ENCODE data around the gene NCOA6.
"Not testable (repeated sequence)": the region's sequence is repeated elsewhere in the genome, so short reads cannot be mapped to it uniquely, and the experiment has no call there.

Gene NCOA6

DNA sequence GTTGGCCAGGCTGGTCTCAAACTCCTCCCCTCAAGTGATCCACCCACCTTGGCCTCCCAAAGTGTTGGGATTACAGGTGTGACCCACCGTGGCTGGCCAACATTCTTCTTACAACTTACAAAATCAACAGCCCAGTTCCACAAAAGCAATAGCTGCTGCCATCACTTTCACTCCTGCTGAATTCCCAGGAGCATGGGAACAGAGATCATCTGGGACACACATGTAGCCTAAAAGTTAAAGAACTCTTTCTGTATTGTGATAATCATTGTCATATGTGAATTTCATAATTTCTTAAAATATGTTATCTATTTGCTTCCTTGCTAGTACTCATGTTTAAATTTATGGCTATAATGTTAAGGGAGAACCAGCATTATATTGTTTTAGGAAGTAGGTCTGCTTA lies 51.7 kb downstream of the NCOA6 start:
- no peak for DNase-seq

DNA sequence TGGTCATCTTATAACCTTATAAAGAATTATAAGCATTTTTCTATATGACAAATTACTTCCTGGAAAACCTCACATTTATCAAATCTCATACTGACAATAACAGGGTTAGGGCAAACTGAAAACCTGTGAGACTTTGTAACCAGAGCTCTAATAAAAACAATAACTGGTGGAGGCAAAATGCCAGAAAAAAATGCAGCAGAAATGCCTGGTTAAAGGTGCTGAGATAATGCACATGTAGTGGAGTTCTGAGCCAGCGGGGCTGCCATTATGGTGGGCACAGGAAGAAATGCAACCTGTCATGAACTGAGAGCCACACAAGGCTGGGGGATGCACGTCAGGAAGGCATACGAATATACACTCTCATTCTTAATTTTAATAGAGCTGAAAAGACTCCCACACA lies 53.0 kb downstream of the NCOA6 start:
- DNase-seq: no peak

DNA sequence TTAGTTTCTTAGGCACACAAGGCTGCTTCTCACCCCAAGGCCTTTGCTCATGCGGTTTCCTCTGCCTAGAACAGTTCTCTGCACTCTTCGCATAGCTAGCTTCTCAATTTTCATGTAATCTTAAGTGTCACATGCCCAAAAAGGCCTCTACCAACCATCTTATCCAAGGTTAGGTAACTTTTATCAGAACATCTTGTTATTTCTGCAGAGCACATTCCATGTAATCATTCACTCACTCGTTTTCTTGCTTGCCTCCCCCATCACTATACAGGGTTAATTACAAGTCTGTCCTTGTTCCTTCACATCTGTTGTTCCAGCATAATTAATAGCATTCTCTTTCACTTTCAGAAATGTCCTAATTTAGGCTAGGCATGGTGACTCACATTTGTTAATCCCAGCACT lies 53.8 kb downstream of the NCOA6 start:
- DNase-seq: no peak

DNA sequence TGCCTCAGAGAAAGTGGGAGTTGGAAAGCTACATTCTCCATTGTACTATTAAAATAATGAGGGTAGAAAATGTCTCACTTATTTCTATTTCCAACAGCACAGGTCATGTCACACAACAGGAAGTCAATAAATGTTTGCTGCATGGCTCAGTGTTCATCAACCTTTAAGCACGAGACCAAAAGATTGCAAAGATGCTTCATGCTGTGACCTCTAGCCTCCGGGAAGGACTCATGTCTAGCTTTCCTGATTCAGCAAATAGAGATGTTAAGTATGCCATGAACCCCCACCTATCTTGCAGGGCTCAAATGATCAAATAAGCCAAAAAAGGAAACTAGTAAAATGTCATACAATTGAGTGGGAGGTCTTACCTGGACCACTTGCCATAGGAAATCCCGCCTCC lies 57.4 kb downstream of the NCOA6 start:
- no peak for DNase-seq

DNA sequence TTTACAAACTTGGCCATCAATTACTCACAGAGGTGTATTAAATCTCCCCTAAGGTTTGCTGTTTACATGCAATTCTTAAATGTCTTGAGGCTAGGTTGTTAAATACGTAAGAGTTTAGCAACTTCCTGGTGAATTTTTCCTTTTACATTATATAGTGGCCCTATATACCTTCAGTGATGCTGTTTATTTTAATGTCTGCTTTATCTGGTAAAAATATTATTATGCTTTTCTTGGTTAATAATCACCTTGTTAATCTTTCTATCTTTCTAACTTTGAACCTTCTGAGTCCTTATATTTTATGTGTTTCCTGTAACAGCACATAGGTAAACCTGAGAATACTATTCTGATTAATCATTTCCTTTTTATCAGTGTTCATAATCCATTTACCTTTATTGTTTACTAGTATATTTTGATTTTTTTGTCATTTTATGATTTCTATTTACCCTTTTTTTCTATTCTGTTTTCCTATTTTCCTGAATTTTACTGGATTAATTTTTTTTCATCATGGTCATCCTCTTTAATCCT lies 63.4 kb downstream of the NCOA6 start:
- DNase-seq: no peak

DNA sequence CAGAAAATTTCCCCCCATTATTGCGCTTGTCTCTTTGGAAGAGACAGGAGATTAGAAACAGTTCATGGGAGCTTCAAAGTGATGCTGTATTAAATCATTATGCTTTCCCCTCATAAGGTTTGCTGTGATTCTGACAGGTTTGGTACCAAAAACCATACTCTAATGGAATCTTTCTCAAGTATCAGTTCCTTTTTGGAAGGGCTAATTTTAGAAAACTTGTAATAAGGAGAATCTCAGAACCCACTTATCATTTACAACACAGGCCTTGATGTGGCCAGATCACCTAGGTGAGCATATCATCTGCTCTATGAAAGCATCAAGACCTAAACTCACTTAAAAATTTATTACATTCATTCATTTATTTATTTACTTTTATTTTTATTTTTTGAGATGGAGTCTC lies 70.1 kb downstream of the NCOA6 start:
- DNase-seq: no peak

DNA sequence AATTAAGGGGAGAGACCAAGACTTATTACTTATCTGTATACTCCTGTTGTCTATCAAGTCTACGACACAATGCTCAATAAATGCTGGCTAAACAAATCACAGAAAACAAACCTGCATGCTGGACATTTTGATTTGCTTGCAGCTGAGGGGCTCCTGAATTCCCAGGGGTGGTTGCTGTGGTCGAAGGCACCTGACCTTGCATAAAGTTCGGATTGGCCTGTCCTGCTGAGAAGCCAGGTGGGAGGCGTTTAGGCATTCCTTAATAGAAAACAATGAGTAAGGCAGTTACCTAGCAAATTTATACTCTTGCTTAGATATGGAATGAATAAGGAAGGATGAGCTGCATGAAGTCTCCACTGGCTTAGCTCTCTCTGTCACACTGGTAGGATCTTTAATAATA lies 70.8 kb downstream of the NCOA6 start:
- no peak for DNase-seq

DNA sequence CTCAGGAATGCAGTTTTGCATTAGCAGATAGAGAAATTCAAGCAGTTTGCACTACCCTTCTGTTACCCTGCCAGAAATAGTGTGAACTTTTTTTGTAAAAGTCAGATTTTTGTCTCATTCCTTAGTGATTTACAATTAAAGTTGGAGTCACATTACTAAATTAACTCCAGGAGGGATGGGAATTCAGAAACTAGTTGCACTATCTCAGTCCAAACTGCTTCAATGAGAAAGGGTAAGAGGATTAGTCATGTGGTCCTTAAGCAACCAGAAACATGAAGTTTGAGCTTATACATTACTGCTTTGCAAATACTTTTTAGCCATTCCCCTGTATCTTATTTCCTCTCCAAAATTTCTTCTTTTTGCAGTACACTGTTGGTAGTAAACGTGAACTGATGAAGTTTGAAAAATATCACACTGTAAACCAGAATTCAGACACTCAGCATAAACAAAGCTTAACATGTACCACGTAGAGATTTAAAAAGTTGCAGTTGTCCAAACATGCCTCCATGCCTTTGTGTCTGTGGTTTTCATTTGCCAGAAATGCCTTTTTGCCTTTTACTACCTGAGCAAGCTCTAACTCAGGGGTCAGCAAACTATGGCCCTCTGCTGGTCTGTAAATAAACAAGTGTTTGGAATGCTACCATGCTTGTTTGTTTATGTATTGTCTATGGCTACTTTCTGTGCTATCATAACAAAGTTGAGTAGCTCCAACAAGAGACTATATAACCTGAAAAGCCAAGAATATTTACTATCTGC lies 71.6 kb downstream of the NCOA6 start:
- no peak for DNase-seq

DNA sequence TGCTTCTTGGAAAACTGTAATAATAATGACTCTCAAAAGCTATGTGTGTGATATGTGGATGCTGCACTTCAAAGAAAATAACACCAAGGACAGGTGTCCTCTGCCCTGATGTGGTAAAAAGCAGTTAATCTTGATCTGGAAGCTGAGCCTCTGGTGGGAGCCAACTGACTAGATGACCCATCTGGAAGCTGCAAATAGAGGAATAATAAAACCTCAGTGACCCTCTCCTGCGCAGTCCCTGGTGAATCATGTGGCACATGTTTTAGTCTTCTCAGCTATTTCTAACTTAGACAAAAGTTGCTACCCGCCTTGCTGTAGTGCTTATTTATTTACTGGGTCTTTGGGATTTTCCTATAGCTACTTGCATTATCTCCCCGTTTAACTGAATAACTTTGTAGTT lies 74.0 kb downstream of the NCOA6 start:
- no peak for DNase-seq

DNA sequence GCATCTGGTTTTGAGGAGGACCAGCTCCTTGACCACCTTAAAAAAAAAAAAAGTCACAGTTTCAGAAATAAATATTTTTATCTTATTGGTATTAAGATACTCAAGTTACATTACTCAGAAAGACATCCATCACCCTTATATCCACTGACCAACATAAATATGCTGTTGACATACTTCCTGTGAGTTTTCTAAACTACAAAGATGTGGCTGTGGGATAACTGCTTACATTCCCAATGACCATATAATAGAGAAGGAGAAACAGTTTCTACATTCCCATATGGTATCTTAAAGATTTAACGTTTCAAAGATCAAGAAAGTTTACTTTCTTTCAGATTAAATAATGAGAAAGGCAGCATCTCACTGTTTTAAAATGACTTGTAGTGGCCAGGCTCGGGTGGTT lies 75.0 kb downstream of the NCOA6 start:
- no peak for DNase-seq

DNA sequence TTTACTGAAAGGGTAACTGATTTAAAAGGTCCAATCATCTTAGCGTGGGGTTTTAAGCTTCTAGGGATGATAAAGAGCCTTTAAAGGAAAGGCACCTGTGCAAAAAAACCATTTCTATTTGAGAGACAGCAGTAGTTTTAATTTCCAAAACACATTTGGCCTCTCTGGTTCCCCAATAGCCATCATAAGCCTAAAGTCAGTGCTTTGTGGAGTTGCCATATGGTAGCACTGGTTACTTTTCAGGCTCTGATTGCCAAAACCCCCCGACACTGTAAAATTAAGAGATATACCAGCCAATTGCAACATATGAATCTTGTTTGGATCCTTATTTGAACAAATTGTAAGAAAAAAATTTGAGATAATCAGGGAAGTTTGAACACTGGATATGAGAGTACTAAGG lies 76.7 kb downstream of the NCOA6 start:
- no peak for DNase-seq

DNA sequence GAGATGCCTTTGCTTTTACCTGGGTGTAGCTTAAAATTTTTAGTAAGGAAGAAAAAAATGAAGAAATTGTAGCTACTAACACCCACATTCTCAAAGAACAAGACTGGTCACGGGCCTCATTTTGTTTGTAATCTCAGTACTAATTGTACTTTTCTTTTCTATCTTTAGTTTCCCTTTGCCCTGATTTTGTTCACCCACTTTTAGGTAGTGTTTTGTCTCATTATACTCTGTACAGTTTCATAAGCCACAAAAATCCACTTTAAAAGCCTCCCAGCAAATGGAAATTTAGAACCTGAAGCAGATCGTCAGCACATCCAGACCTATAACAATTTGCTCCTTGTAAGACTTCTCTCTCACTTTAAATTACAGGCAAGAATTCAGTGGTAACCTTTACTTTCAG lies 78.0 kb downstream of the NCOA6 start:
- no peak for DNase-seq

DNA sequence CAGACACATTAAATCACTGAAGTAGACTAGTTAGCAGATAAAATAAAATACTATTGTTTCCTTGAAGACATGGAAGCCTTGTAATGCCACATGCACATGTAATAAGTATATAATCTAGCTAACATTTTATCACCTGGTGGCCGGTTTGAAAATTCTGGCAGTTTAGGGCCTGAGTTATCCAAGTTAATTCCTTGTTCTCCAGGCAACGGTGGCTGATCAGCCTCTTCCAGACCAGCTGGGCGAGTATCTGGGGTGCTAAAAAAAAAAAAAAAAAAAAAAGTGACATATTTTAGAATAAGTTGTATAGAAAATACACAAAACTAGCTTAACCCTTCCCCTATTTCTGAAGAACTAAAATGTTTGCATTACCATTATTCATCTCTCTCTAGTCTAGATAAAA lies 78.8 kb downstream of the NCOA6 start:
- no peak for DNase-seq

DNA sequence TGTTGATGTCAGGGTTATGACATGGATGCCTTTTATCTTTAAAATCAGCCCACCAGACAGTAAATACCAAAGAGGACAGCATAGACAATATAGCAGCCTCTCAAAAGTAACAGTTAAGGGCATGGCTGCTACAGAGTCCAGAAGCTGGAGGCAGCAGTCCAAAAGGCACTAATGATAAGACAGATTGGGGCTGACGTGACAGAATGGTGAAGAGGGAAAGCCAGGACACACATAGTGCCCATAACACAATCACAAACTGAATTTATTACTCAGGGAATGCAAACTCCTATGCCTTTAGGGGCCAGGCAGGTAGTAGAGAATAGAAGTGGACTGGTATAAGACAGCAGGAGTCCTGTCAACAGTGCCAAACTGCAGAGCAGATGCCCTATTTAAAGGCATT lies 80.6 kb downstream of the NCOA6 start:
- no peak for DNase-seq

DNA sequence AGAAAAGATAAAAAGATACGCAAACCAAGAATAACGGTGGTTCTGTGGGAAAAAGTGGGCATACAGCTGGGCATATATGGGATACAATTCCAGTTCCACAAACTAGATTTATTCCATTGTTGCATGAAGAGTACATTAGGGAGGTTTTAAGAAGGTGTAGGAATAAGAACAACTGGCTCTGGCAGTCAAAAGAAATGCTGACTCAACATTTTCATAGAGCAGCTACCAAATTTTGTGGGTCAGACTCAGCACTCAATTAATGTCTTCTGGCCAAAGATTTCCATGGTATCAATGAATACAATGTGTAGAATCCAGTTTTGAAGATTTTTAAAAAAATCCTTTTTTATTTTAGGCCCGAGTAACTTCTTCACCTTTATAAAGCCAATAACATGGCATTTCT lies 81.1 kb downstream of the NCOA6 start:
- no peak for DNase-seq

DNA sequence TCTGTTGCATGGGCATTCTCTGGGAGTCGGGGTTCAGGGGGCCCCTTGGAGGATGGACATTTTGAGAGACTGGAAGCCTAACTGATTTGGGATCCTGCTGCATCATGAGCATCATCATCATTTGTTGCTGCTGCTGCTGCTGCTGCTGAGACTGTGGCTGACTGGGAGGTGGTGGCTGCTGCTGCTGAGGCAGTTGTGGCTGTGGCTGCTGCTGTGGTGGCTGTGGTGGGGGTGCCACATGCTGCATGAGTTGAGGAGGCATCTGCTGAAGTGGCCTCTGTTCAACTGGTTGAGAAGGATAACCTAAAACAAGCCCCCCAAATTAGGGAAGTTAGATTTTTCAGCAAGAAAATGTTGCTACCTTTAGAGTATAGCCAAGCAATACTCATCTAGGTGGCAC lies 82.4 kb downstream of the NCOA6 start:
- DNase-seq: no peak

DNA sequence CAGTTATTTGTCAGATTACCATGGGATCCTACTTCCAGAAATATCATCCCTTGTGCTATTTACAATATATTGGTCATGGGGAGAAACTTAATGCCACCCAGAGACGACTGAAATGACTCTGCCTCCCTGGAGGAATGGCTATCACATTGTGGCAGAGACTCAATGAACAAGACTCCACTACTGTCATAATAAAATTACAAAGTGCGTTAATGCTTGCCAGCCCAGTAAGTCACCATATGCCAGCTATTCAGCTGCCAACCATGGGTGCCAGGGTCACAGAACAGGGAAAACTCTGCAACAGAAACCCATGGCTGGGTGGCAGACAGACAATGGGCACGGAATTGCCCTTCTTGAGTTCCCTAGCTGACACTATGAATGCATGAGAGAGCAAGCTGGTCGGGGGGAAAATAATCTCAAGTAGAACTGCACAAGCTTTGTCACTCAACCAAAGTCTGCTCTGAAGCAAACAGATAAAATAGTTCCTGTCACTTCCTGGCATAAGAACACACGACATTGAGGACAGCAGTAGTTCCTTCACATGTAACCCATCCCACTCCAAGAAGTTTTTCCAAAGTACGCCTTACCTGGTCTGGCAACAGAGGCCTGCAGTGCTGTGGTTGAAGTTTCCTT lies 89.2 kb downstream of the NCOA6 start:
- DNase-seq: no peak

DNA sequence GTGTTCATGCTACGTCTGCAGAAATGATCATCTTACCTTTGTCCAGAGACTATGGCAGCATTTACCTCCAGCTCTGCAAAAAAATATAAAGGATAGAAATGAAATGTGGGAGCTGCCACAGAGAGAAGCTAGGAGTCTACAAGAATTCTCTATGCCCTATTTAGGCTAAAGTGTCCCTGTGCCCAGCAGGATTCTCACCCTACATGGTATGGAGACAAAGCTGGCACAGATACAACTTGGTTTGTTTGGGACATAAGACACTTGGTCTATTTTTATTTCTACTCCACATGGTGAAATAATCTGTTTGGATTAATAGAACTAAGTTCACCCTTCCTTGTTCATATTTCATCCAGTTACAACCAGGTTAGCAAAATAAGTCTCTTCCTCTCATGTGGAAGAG lies 92.9 kb downstream of the NCOA6 start:
- DNase-seq: no peak

DNA sequence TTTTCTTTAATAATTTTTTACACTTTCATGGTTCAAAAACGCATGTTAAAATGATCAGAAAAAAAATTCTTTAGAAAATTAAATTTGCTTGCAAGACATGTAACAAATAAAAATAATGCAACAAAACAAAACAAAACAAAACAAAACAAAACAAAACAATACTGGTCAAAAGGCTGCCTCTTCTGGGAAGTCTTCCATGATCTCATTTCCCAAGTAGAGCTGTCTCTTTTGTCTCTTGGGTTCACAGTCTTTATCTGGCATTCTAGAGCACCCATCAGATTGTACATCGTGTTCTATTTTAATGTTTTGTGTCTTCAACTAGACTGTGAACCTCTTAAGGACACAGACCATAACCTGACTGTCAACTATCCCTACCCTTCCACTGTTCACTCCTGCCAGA lies 96.0 kb downstream of the NCOA6 start:
- DNase-seq: no peak

DNA sequence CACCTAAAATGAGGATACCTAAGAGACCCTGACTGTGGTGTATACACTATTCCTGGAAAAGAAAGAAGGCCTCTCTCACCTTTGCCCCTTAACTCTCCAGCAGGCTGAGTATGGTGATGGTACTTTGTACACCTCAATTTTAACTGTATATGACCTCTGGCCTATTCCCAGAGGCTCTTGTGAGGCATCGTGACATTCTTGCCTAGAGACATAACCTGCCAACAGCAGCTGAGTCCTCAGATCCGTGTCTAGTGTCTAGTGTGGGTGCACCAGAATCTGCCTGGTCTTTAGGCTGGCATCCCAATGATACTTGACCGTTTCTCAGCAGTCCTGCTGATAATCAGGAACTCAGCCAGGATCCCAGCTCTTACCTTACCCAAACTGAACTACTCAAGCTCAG lies 101.3 kb downstream of the NCOA6 start:
- DNase-seq: no peak

DNA sequence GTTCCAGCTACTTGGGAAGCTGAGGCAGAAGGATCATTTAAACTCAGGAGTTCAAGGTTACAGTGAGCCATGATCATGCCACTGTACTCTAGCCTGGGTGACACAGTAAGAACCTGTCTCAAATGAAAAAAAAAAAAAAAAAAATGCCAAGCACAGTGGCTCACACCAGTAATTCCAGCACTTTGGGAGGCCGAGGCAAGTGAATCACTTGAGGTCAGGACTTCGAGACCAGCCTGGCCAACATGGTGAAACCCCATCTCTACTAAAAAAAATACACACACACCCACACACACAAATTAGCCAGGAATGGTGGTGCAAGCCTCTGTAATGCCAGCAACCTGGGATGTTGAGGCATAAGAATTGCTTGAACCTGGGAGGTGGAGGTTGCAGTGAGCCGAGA lies 102.9 kb downstream of the NCOA6 start:
- DNase-seq: not testable (repeated sequence)

DNA sequence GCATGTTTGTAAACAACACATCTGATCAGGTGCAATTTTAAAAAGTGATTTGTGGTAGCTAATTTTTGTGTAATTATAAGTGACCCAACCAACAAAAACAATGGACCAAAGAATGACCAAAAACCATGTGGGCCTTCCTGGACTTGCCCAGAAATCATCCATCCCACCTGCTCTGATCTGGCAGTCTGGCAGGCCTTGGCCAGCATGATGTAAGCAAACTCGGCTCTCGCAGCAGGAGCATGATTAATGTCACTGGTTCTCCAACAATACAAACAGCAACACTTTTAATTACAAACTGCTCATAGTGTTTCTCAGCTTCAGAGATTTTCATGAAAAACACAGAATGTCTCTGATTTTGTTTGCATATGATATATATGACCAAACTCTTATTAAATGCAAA lies 105.2 kb downstream of the NCOA6 start:
- no peak for DNase-seq

DNA sequence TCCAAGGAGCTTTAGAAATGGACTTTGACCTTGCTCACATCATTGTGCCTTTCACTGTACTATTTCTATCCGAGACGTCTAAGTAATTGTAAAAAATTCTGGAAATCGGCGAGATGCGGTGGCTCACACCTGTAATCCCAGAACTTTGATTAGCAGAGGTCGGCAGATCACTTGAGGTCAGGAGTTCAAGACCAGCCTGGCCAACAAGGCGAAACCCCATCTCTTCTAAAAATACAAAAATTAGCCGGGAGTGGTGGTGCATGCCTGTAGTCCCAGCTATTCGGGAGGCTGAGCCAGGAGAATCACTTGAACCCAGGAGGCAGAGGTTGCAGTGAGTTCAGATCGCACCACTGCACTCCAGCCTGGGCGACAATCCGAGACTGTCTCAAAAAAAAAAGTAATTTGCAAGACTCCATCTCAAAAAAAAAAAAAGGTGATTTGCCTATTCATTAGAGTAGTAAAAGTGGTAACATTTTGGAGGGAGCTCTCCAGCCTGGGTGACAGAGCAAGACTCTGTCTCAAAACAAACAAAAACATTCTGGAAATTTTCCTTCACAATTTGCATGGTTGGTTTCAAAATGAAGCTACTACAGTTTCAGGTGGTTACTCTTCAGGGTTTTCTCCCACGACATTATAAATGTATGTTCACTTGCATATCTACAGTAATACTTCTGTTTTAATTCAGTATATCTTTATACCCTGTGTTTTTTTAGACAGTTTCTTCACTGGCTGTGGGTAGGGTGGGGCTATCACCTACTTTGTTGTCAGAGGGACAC lies 106.0 kb downstream of the NCOA6 start:
- DNase-seq: not testable (repeated sequence)
